ENCODE measurements around the gene MLF1. TPM values are rescaled to one million over a fixed set of nuclear protein-coding genes. Genes with fewer than 3 reads are reported as not detected.

The MLF1 gene
- polyA plus RNA-seq, 1 donor, result 12.5 TPM

DNA sequence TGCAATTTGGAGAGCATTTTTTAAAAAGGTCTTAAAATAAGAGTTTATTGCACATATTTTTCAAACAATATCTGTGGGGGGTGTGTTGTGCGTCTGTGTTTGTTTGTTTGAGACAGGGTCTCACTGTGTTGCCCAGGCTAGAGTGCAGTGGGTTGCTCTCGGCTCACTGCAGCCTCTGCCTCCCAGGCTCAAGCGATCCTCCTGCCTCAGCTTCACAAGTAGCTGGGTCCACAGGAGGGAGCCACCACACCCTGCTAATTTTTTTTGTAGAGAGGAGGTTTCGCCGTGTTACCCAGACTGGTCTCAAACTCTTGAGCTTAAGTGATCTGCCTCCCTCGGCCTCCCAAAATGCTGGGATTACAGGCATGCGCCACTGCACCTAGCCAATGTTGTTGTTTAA is 2.7 kb downstream of the MLF1 start:
- Histone ChIP-seq H3K36me3 (ENCODE audit: control insufficient read depth, insufficient read depth, low read length) (no peaks in the 10 kb centered on the region), H3K4me1 (ENCODE audit: control insufficient read depth, insufficient read depth, low read length) (peaks cover 5% of the 10 kb centered on the region), H3K4me3 (ENCODE audit: low read length) (no peak overlapping the region), H3K27me3 (ENCODE audit: control insufficient read depth, insufficient read depth, low read length) (peaks cover 6% of the 10 kb centered on the region), H3K27ac (ENCODE audit: low read length) (no peak overlapping the region), H3K9me3 (ENCODE audit: control insufficient read depth, low read depth, low read length) (peaks cover 5% of the 10 kb centered on the region)
- no CpG with 5 or more reads among the region's 7 CpGs for WGBS (ENCODE audit: insufficient coverage, low lambda C conversion rate)
- DNase-seq, result no peak

DNA sequence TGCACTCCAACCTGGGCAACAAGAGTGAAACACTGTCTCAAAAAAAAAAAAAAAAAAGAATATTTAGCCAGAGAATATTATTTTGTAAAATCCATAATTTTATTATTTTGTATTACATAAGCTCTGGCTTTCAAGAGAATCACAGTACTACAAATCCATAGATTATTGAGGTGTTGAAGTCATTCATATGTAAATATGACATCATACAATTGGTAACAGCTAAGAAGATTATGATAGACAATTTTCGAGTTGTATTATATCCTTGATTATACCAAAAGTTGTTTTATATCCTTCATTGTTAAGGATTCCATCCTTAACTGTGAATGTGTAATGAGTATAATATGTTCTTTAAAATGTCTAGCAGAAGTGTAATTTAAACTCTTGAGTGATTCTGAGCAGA is 3.7 kb downstream of the MLF1 start:
- no peaks in the 10 kb centered on the region for H3K36me3 ChIP-seq (ENCODE audit: control insufficient read depth, insufficient read depth, low read length)
- peaks cover 5% of the 10 kb centered on the region for H3K9me3 ChIP-seq (ENCODE audit: control insufficient read depth, low read depth, low read length)
- H3K4me3 ChIP-seq (ENCODE audit: low read length), result no peak overlapping the region
- no peak for DNase-seq
- H3K4me1 ChIP-seq (ENCODE audit: control insufficient read depth, insufficient read depth, low read length), result peaks cover 5% of the 10 kb centered on the region
- H3K27me3 ChIP-seq (ENCODE audit: control insufficient read depth, insufficient read depth, low read length), result peaks cover 3% of the 10 kb centered on the region
- H3K27ac ChIP-seq (ENCODE audit: low read length), result no peak overlapping the region
- no CpG with 5 or more reads among the region's 1 CpG for WGBS (ENCODE audit: insufficient coverage, low lambda C conversion rate)

DNA sequence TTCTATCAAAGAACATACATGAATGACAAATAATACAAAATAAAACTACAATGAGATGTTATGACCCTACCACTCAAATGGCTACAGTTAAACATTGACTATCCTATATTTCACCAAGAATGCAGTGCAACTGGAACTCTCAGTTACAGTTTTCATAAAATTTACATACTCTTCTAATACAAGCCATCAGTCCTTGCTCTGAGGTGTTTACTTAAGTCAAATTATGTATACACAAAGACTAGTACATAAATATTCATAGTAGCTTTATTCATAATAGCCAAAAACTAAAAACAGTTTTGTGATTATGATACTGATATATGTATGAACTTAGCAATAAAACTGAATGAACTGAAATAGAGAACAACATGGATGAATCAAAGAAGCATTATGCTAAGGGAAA is 19.2 kb downstream of the MLF1 start:
- Histone ChIP-seq H3K9me3 (ENCODE audit: control insufficient read depth, low read depth, low read length) (no peaks in the 10 kb centered on the region), H3K36me3 (ENCODE audit: control insufficient read depth, insufficient read depth, low read length) (no peaks in the 10 kb centered on the region), H3K27me3 (ENCODE audit: control insufficient read depth, insufficient read depth, low read length) (no peaks in the 10 kb centered on the region), H3K27ac (ENCODE audit: low read length) (no peak overlapping the region), H3K4me1 (ENCODE audit: control insufficient read depth, insufficient read depth, low read length) (no peaks in the 10 kb centered on the region), H3K4me3 (ENCODE audit: low read length) (no peak overlapping the region)
- DNase-seq, result no peak

DNA sequence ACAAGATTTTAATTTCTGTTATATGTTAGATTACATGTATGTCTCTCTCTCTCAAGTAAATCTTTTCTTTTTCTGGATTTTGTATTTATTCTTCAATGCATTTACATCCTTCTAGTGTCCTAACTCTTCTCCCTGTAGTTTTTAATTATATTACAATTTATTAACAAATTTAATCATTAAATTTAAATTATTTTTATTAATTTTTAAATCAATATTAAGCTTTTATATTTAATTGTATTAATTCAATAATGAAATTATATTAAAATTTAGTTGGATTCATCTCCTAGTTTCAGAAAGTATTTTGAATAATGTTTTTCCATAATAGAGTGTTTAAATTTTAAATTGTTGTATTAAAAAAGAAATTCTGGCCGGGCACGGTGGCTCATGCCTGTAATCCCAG is 29.8 kb downstream of the MLF1 start:
- no peaks in the 10 kb centered on the region for H3K27me3 ChIP-seq (ENCODE audit: control insufficient read depth, insufficient read depth, low read length)
- no CpG with 5 or more reads among the region's 2 CpGs for WGBS (ENCODE audit: insufficient coverage, low lambda C conversion rate)

DNA sequence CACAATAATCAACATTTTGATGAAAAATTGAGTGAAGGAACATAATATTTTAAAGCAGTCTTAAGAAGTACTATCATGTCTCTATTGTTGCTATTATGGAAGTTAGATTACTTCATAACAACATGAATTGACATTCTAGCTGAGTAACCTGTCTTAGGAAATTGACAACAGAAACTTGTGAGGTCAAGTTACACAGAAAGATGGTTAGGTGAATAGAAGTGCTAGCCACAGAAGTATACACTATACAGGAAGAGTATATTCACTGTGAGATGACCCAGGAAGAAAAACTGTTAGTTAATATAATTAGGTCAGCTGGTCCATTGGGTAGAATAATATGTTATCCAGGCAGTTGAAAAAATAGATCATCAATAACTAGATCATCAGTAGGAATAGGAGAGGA is 31.2 kb downstream of the MLF1 start:
- DNase-seq, result no peak

More for the DNA sequence above, 29.8 kb downstream of the MLF1 start:
- H3K4me3 ChIP-seq (ENCODE audit: low read length), result no peak overlapping the region
- H3K27ac ChIP-seq (ENCODE audit: low read length), result no peak overlapping the region
- H3K9me3 ChIP-seq (ENCODE audit: control insufficient read depth, low read depth, low read length), result no peaks in the 10 kb centered on the region
- no peaks in the 10 kb centered on the region for H3K36me3 ChIP-seq (ENCODE audit: control insufficient read depth, insufficient read depth, low read length)
- no peak for DNase-seq
- H3K4me1 ChIP-seq (ENCODE audit: control insufficient read depth, insufficient read depth, low read length), result no peaks in the 10 kb centered on the region

DNA sequence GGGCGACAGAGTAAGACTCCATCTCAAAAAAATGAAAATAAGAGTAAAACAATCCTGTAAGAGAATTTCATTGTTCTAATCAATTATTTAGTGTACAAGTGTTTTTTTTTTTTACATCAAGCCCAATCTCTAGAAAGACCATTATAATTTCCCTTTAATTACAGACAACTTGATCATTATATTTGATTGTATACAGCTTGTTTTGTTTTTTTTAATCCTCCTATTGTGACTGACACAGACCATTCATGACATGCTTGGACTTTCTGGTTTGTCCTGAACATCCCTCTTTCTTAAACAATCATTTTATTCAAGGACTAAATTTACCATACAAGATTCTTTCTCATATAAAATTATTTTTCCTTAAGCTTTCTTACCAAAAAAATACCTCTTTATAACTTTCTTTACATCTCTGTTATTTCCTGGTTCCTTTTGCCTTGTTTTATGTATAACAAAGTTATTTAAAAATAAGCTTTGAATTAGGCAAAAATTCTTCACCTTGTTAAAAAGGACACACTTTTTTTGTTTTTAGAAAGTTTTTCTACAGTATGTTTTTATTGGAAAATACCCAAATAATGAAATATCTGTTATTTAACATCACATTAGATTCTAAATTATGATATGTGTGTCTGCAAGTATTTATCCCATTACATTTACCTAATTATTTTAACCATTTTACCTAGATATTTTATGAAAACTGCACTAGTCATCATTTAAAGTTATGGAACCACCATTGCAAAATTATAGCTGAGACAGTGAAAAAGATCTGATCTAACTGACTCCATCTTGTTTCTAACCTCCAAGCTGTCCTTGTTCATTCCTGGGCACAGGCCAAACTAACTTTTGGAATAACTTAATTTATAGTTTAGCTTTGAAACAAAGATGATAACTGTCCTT is 47.2 kb downstream of the MLF1 start:
- peaks cover 2% of the 10 kb centered on the region for H3K9me3 ChIP-seq (ENCODE audit: control insufficient read depth, low read depth, low read length)
- DNase-seq, result no peak
- no peaks in the 10 kb centered on the region for H3K36me3 ChIP-seq (ENCODE audit: control insufficient read depth, insufficient read depth, low read length)
- no peaks in the 10 kb centered on the region for H3K4me1 ChIP-seq (ENCODE audit: control insufficient read depth, insufficient read depth, low read length)
- no peak overlapping the region for H3K27ac ChIP-seq (ENCODE audit: low read length)
- no peak overlapping the region for H3K4me3 ChIP-seq (ENCODE audit: low read length)
- WGBS (ENCODE audit: insufficient coverage, low lambda C conversion rate), result 63% methylated on average over 1 of the region's 1 CpG
- no peaks in the 10 kb centered on the region for H3K27me3 ChIP-seq (ENCODE audit: control insufficient read depth, insufficient read depth, low read length)

More for the DNA sequence above, 31.2 kb downstream of the MLF1 start:
- no peak overlapping the region for H3K4me3 ChIP-seq (ENCODE audit: low read length)
- H3K9me3 ChIP-seq (ENCODE audit: control insufficient read depth, low read depth, low read length), result no peaks in the 10 kb centered on the region
- H3K36me3 ChIP-seq (ENCODE audit: control insufficient read depth, insufficient read depth, low read length), result no peaks in the 10 kb centered on the region
- H3K27ac ChIP-seq (ENCODE audit: low read length), result no peak overlapping the region
- no peaks in the 10 kb centered on the region for H3K27me3 ChIP-seq (ENCODE audit: control insufficient read depth, insufficient read depth, low read length)
- H3K4me1 ChIP-seq (ENCODE audit: control insufficient read depth, insufficient read depth, low read length), result no peaks in the 10 kb centered on the region

DNA sequence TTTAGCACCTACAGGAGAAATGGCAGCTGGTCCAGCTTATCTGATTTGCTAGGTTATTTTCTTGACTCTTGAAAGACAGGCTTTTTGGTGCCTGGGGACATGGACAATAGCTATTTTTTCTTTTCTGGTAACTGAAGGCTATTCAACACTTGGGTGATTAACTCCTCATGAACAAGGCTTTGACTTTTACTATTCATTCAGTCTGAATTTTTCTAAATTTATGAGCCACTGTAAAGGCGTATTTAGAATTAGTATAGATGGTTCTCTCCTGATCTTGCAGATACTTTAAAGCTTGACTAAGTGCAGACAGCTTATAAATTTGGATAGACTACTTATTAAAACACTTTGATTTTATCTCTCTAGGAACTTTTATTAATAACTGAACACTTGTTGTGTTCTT is 54.9 kb downstream of the MLF1 start:
- Histone ChIP-seq H3K4me1 (ENCODE audit: control insufficient read depth, insufficient read depth, low read length) (no peaks in the 10 kb centered on the region), H3K27me3 (ENCODE audit: control insufficient read depth, insufficient read depth, low read length) (no peaks in the 10 kb centered on the region), H3K9me3 (ENCODE audit: control insufficient read depth, low read depth, low read length) (no peaks in the 10 kb centered on the region), H3K4me3 (ENCODE audit: low read length) (no peak overlapping the region), H3K27ac (ENCODE audit: low read length) (no peak overlapping the region), H3K36me3 (ENCODE audit: control insufficient read depth, insufficient read depth, low read length) (no peaks in the 10 kb centered on the region)
- DNase-seq, result no peak
- 43% methylated on average over 1 of the region's 1 CpG for WGBS (ENCODE audit: insufficient coverage, low lambda C conversion rate)

DNA sequence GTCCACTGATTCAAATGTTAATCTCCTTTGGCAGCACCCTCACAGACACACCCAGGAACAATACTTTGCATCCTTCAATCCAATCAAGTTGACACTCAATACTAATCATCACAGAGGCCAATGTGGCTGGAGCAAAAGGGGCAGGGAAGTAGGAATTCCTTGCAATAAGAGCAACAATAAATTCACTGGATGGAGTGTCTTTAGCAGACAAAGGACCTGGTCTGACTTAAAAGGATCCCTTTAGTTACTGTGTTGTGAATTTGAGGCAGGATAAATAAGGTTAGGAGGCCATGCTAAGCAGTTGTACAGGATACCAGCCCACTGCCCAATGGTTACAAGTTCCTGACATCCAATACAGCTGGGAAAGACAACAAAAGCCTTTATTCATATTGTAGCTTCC is 61.0 kb downstream of the MLF1 start:
- H3K36me3 ChIP-seq (ENCODE audit: control insufficient read depth, insufficient read depth, low read length), result no peaks in the 10 kb centered on the region
- no peaks in the 10 kb centered on the region for H3K9me3 ChIP-seq (ENCODE audit: control insufficient read depth, low read depth, low read length)
- DNase-seq, result no peak
- no peaks in the 10 kb centered on the region for H3K27me3 ChIP-seq (ENCODE audit: control insufficient read depth, insufficient read depth, low read length)
- no peak overlapping the region for H3K4me3 ChIP-seq (ENCODE audit: low read length)
- no peaks in the 10 kb centered on the region for H3K4me1 ChIP-seq (ENCODE audit: control insufficient read depth, insufficient read depth, low read length)
- no peak overlapping the region for H3K27ac ChIP-seq (ENCODE audit: low read length)

DNA sequence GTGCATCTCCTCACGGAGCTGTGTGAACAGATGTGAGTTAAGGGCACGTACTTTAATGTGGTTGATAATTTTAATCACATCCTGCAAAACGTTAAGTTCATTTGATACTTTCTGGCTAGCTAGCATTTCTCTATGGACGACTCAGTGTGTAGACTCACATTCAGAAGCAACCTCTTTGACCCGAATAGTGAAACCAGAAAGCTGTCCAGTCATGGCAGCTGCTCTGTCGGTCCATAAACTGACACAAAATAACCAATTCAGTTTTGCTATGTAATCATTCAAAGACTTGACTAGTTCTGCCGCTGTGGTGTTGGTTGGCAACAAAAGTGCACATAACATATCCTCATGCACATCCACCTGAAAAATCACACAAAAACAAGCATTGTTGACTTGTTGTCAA is 69.7 kb downstream of the MLF1 start:
- WGBS (ENCODE audit: insufficient coverage, low lambda C conversion rate), result 80% methylated on average over 1 of the region's 7 CpGs
- Histone ChIP-seq H3K4me1 (ENCODE audit: control insufficient read depth, insufficient read depth, low read length) (peaks cover 4% of the 10 kb centered on the region), H3K4me3 (ENCODE audit: low read length) (no peak overlapping the region), H3K27ac (ENCODE audit: low read length) (no peak overlapping the region), H3K9me3 (ENCODE audit: control insufficient read depth, low read depth, low read length) (no peaks in the 10 kb centered on the region), H3K36me3 (ENCODE audit: control insufficient read depth, insufficient read depth, low read length) (no peaks in the 10 kb centered on the region), H3K27me3 (ENCODE audit: control insufficient read depth, insufficient read depth, low read length) (no peaks in the 10 kb centered on the region)
- DNase-seq, result no peak

DNA sequence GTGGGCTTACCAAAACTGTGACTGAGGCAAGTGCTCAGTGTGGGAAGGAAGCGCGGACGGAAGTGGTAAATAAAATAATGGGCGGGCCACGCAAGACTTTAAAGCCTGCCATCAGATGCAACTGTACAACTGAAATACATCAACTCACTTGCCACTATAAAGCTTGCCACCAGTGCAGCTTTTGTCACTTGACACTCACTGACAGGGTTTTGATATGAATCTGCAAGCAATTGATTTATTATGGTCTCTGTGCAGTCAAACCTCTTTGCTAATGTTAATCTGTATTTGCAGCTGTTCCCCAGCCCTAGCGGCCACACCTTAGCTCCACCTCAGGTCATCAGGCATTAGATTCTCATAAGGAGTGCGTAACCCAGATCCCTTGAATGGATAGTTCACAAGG is 71.0 kb downstream of the MLF1 start:
- peaks cover 7% of the 10 kb centered on the region for H3K36me3 ChIP-seq (ENCODE audit: control insufficient read depth, insufficient read depth, low read length)
- H3K9me3 ChIP-seq (ENCODE audit: control insufficient read depth, low read depth, low read length), result no peaks in the 10 kb centered on the region
- no peak overlapping the region for H3K27ac ChIP-seq (ENCODE audit: low read length)
- H3K4me3 ChIP-seq (ENCODE audit: low read length), result no peak overlapping the region
- no CpG with 5 or more reads among the region's 7 CpGs for WGBS (ENCODE audit: insufficient coverage, low lambda C conversion rate)
- no peaks in the 10 kb centered on the region for H3K27me3 ChIP-seq (ENCODE audit: control insufficient read depth, insufficient read depth, low read length)
- peaks cover 7% of the 10 kb centered on the region for H3K4me1 ChIP-seq (ENCODE audit: control insufficient read depth, insufficient read depth, low read length)
- no peak for DNase-seq

DNA sequence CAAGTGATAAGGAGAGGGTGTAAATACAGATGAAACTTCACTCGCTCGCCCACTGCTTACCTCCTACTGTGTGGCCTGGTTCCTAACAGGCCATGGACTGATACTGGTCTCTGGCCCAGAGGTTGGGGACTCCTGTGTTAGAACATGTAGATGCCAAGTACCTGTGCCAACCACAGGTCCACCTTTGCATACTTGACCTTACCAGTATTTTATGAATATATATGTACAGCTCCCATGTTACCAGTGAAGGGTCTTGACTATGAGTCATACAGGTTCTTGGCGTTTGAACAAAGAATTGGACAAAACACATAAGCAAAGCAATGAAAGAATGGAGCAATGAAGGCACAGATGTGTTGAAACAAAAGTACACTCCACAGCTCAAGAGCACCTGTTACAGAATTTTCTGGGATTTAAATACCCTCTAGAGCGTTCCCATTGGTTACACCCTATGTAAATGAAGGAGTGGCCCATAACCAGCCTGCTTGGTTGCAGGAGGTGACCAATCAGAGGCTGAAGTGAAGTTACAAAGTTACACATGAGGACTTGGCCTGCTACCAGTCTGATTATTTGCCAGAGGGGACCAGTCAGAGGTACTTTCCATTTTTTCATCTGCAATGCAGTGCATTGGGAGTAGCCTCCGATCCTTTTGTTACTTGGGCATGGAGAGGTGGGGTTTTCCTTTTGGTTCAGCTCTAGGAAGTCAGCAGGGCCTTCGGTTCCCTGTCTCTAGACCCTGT is 71.6 kb downstream of the MLF1 start:
- Histone ChIP-seq H3K27me3 (ENCODE audit: control insufficient read depth, insufficient read depth, low read length) (no peaks in the 10 kb centered on the region), H3K4me3 (ENCODE audit: low read length) (no peak overlapping the region), H3K4me1 (ENCODE audit: control insufficient read depth, insufficient read depth, low read length) (peaks cover 7% of the 10 kb centered on the region), H3K36me3 (ENCODE audit: control insufficient read depth, insufficient read depth, low read length) (peaks cover 7% of the 10 kb centered on the region), H3K9me3 (ENCODE audit: control insufficient read depth, low read depth, low read length) (no peaks in the 10 kb centered on the region), H3K27ac (ENCODE audit: low read length) (no peak overlapping the region)
- 86% methylated on average over 1 of the region's 6 CpGs for WGBS (ENCODE audit: insufficient coverage, low lambda C conversion rate)
- no peak for DNase-seq
